ENCODE results near the gene SLC41A3. TPM values are rescaled to one million over a fixed set of nuclear protein-coding genes. Genes with fewer than 3 reads are reported as not detected.

SLC41A3 gene
- total RNA-seq, 1 donor = 104 TPM

DNA sequence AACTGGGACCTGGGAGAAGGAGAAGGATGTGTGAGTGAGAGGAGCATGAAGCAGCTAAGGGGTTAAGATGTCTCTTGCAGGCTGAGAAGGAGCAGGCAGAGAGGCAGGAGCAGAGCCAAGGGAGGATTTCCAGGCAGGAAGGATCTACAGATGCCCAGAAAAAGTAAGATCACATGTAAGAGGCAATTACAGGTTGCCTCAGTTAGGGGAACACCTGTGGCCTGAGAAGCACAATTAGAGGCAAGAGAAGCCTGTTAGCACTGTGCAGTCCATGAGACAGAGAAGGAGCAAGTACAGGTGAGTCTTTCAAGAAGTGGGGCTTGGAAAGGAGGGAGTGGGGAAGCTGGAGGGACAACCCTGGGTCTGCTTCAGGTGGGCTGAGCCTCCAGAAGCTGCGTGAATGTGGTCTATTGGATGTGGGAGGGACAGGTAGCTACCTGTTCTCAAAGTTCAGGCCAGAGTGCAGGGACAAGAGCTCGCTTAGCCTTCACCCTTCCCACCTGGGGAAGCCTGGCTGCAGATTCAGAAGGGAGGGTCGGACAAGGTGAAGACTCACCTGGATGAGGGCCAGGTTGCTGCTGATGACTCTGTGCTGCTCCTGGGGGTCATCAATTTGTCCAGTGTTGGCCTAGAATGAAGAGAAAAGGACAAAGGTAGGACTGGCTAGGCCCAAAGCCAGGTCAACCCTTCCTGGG, 50.7 kb downstream of the SLC41A3 start:
- DNase-seq (ENCODE audit: low read depth in 2 of 3, low spot score in 2 of 3) = no peak

DNA sequence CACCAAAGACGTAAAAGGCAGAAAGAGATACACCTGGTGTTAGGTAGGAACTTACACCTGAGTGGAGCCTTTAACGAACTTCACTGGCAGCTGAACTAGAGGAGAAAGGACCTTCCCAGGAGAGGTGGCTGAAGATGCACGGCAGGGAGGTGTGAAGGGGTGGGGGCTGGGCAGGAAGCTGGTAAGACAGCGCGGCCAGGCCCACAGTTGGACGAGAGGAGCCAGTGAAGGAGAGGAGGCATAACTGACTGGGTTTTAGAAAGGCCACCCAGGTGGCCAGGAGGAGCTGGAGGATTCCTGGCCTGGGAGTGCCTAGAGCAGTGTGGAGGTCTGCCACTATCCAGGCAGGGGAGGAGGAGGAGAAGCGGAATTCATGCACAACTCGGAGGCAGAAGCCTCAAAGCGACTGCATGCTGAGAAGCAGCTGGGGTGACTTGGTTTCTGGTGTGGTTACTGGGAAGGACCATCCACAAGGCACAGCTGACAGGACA, 51.9 kb downstream of the SLC41A3 start:
- DNase-seq (ENCODE audit: low read depth in 2 of 3, low spot score in 2 of 3) = no peak

DNA sequence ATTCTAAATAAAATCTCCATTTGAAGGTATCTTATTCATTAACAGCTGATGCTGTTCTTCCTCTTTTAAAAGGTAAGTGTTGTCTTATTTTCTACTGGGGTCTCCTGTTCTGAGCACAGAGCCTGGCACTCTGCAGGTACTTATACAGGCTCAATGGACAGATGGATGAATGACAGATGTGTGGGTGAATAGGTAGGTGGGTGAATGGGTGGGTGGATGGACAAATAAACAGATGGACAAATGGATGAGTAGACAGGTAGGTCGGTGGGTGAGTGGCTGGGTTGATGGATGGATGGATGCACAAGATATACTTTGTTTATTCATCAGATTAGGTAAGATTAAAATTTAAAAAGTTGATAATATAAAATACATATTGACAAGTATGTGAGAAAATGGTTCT, 53.5 kb downstream of the SLC41A3 start:
- DNase-seq (ENCODE audit: low read depth in 2 of 3, low spot score in 2 of 3) = no peak

DNA sequence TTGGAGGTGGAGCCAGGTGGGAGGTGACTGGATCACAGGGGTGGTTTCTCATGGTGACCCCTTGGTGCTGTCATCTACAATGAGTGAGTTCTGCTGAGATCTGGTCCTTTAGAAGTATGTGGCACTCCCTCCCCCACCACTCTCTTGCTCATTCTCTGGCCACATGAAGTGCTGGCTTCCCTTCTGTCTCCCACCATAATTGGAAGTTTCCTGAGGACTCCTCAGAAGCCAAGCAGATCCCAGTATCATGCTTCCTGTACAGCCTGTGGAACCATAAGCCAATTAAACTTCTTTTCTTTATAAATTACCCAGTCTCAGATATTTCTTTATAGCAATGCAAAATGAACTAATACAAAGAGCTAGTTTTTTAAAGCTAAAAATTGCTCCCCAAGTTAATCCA, 54.7 kb downstream of the SLC41A3 start:
- no peak for DNase-seq (ENCODE audit: low read depth in 2 of 3, low spot score in 2 of 3)

DNA sequence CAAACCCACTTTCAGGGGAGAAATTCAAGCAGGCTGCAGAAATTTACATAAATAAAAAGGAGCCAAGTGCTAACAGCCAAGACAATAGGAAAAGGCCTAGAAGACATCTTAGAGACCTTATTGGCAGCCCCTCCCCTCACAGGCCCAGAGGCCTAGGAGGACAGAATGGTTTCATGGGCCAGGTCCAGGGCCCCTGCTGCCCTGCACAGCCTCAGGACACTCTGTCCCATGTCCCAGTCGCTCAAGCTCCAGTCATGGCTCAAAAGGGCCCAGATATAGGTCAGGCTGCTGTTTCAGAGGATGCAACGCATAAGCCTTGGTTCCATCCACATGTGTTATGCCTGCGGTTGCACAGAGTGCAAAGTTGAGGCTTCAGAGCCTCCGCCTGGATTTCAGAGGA, 55.8 kb downstream of the SLC41A3 start:
- DNase-seq (ENCODE audit: low read depth in 2 of 3, low spot score in 2 of 3) = no peak

DNA sequence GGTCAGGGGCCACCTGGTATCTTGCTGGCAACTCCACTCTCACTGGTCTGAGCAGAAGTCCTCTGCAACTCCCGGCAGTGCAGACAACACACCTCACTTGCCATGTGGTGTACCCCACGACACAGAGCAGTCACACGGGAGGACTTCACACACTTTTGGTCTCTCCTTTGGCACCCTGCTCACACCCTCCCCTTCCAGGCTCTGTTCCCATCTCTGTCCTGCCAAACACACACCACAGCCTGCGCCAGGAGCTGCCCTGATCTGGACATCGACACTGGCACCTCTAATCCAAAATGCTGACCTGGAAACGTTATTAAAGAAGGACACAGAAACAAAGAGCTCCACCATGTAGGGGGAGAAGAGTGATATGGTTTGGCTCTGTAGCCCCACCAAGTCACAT, 57.2 kb downstream of the SLC41A3 start:
- DNase-seq (ENCODE audit: low read depth in 2 of 3, low spot score in 2 of 3) = no peak

DNA sequence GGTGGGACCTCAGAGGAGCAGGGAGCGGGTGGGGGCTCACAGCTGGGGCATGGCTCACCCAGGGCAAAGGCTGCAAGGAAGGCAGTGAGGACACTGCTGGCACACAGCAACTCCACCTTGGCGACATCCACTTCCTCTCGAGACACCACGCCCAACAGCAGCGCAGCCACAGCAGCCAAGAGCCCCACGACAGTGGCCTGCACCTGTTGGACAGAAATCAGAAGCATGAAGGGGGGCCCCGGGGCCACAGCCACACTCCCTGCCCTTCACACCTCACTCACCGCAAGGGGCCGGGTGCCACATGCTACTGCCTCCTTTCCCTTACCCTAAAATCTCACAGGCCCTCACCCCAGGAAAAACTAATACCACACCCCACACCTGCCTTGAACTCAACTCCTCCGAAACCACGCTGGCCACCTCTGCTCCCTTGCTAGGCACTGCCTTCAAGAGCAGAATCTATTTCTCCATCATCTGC, 57.6 kb downstream of the SLC41A3 start:
- no peak for DNase-seq (ENCODE audit: low read depth in 2 of 3, low spot score in 2 of 3)

DNA sequence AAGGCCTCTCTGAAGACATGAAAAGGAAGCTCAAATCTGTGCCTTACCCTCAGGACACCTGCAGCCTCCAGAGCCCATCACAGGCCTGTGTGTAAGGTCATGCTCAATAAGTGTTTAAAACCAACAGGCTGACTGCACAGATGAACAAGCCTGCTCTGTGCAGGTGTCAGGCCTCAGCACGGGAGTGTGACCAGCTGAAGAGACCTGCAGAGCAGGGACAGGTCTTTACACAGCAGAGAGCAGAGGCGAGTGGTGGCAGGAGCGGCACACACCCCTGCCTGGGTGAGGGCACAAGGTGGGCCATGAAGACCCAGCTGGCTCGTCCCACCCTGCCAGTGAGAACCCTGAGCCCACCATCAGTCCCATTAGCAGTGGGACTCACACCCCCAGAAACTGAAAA, 58.1 kb downstream of the SLC41A3 start:
- no peak for DNase-seq (ENCODE audit: low read depth in 2 of 3, low spot score in 2 of 3)

DNA sequence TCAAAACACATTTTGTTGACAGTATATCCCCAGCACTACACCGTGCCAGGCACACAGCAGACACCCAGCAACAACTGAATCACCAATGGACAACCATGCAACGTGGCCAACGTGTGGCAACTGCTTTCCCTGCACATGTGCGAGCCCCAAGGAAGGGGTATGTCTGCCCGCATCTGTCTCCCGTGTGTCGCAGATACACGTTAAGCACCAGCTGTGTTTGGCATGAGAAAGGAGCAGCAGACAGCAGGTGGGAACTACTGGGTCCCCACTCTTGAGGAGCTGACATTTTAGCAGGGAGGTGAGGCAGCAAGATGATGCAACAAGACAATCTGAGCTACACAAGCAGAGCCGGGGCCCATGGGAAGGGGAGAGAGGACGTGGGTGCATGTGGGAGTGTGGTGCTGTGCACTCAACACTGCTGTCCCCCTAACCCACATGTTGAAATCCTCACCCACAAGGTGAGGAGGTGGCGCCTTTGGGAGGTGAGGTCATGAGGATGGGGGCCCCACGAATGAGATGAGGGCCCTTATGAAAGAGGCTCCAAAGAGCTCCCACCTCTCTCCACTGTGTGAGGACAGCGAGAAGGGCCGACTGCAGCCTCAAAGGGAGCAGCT, 58.7 kb downstream of the SLC41A3 start:
- no peak for DNase-seq (ENCODE audit: low read depth in 2 of 3, low spot score in 2 of 3)

DNA sequence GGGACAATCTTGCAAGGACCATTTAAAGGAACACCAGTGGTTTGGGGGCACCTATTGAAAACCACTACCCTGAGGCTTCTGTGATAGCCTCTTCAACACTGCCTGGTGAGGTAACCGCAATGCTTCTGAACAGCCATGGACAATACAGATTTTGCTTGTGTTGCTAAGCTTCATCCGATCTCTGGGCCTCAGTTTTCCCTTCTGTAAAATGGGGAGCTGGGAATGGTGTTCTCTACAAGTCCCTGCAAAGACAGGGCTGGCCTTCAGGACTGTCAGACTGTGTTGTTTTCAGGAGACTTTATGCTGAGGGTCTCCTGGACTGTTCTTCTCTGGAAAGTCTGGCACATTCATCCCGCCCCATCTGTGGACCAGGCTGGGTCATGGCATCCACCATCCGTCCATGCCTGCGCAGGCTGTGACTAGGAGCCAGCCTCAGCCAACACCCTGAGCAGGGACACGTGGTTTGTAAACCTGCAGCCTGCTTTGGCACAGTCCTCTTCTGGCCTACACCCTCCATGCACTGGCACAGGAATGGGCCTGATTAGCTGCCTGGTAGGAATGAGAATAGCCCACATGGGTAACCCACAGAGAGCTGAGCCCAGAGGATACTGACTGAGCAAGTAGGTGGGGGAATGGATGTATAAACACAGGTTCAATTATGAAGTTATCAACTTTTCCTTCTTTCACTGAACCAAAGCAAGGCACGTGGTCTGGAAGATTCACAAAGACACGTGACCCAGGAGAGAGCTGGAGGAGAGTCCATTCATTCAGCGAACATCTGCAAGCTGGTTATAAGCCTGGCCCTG, 59.7 kb downstream of the SLC41A3 start:
- no peak for DNase-seq (ENCODE audit: low read depth in 2 of 3, low spot score in 2 of 3)

DNA sequence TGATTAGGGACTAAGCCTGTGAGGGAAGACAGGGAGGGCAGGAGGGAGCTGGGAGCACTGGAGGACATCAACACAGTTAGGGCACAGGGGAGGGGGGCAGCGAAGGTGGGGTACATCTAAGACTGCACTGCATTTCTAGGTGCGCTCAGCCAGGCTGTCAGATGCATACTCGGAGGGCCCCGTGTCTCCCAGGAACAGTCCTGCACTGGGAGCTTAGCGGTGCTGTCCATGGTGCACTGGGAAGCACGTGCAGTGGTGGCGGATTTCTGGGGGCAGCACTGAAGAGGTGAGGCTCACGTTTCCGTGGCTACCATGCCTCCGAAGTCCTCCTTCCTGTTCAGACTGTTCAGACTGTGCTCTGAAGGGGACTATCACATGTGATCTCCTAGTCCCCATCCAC, 60.5 kb downstream of the SLC41A3 start:
- DNase-seq (ENCODE audit: low read depth in 2 of 3, low spot score in 2 of 3) = no peak

DNA sequence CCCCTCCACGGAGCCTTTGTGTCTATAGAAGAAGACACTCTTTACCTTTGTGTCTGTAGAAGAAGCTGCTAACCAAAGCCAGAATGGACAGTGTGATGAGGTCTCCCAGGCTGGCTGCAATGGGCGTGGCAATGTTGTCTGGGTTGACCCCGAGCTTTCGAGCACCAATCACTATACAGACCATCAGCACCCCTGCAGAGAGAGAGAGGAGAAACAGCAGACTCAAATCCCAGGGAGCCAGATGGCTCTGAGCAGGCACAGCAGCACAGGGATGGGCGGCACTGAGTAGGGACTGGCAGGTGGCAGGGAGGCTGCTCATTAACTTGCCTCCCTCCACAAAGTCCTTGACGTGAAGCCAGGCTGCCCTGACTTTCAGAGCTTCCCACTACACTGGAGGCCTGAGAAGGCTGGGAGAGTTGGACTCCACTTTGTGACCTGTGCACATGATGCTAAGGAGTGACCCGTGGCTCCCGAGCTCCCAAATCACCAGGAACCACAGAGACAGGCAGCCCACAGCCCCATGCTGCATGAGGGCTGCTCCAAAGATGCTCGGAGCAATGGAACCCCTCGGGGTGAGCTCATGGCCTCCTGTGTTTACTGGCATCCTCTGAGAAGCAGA, 61.1 kb downstream of the SLC41A3 start:
- no peak for DNase-seq (ENCODE audit: low read depth in 2 of 3, low spot score in 2 of 3)

DNA sequence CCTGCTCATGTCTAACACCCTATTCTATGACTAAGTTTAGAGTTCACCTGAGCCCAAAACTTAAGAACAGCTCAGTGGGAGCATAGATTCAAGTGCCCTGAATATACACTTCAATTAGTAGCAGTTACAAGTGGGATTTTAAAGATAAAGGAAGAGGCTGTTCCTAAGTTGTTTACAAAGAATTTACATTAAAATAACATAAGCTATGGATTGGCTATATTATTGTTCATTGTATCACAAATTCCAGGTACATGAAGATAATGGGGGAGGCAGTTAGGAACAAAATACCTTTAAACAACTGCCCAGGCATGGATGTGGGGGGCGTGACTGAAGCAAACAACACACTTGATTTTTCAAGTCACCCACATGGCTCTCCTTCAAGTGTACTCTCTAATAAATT, 62.2 kb downstream of the SLC41A3 start:
- no peak for DNase-seq (ENCODE audit: low read depth in 2 of 3, low spot score in 2 of 3)

DNA sequence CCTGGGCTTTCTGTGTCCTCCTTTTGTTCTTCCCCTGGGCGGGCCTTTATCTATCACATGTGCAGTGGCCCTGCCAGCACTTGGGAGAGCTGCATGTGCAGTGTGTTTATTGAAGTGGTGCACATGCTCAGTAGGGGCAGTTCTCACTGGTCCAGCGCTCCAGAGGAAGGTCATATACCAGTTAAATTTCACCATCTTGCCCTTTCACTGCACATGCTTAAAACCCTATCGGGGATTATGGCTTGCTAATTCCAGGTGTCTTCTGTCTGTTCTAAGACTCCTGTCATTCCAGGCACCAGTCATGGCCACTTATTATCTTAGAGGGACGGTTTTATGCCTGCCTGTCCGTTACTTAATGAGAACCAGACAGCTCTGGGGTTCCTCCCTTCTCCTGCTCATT, 62.7 kb downstream of the SLC41A3 start:
- DNase-seq (ENCODE audit: low read depth in 2 of 3, low spot score in 2 of 3) = no peak

DNA sequence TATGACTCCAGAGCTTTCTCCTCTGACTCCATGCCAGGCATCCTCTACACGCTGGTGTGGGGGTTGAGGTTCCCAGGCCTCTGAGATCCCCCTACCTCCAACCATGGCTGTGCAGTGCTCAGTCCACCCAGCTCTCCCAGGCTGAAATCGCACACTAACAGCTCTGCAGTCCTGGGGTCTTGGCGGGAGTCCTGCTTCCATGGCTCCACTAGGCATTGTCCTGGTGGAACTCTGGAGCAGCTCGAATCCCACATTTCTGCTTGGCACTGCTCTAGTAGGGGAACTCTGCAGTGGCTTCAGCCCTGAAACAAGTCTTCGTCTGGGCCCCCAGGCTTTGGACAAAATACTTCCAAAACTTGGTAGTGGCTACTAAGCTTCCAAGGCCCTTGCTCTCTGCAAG, 64.2 kb downstream of the SLC41A3 start:
- no peak for DNase-seq (ENCODE audit: low read depth in 2 of 3, low spot score in 2 of 3)

DNA sequence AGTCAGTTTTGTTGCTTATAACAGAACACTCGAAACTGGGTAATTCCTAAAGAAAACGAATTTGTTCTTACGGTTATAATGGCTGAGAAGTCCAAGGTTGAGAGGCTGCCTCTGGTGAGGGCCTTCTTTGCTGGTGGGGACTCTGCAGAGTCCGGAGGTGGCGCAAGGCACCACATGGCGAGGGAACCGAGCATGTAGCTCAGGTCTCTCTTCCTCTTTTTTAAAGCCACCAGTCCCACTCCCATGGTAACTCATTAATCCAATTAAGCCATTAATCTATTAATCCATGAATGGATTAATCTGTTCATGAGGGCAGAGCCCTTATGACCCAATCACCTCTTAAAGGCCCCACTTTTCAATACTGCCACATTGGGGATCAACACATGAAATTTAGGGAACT, 64.9 kb downstream of the SLC41A3 start:
- no peak for DNase-seq (ENCODE audit: low read depth in 2 of 3, low spot score in 2 of 3)

DNA sequence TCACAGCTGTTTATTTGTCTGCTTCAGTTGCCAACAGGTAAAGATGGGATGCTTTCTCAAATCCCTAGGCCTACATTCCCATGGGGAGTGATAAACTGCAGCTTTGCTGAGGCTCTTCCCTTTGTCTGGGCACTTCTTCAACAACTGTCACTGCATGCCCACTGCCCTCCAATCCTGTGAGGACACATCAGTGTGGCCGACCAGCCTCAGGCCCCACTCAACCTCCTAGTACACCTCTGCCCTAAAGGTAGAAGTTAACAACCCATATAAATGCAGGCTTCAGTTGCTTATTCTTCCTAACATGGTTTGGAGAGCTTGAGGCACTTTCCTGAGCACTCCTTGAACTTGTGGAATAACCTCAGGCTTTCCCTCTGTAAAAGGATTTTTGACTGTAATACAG, 65.4 kb downstream of the SLC41A3 start:
- no peak for DNase-seq (ENCODE audit: low read depth in 2 of 3, low spot score in 2 of 3)

DNA sequence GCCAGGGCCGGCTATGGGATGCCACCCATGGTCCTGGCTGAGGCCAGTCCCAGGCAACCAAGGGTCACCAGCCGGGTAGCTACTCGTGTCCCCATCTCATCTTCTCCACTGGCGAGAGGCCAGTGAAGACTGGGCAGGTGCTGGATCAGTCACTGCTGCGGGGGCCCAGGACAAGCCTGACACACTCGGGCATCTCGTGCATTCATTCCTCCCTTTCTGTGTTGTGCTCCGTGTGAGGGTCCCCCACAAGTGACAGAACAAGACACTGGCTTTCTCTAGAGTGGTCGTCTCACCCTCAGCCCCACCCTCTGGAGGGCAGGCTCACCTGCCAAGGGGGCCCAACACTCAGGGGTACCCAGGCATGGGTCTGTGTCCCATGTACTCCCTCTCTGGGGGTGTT, 66.6 kb downstream of the SLC41A3 start:
- no peak for DNase-seq (ENCODE audit: low read depth in 2 of 3, low spot score in 2 of 3)

DNA sequence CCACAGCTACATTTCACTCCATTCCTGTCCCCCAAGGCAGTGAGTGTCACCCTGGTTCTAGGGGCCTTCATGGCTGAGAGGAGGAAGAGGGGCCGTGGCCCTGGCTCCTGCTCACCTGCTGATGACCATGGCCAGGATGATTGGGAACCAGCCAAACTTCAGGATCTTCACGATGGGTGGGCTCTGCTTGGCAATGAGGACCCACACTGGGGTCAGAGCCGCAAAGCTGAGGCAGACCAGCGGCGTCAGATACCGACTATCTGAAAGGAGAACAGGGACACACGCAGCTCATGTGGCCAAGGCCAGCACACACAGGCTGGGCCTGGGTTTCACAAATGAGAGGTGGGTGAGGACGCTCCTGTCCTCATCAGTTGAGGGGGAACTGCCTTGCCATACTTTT, 67.3 kb downstream of the SLC41A3 start:
- no peak for DNase-seq (ENCODE audit: low read depth in 2 of 3, low spot score in 2 of 3)

DNA sequence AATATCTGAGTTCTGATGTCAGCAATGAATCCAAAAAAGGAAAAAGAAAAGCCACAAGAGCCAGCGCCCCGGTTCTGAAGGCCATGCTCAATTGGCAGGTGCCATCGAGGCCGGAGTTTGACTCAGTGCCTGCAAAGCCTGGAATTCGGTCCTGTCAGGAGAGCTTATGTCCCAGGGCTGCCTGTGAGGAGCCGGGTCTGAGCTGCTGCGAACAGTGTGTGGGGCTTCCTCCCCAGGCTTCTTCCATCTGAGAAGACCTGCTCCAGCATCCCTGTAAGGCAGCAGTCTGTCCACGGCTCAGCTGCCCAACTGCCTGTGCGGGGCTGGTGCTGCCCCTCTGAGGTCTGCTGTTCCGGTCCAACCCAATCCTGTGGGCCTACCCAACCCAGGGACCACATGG, 68.8 kb downstream of the SLC41A3 start:
- no peak for DNase-seq (ENCODE audit: low read depth in 2 of 3, low spot score in 2 of 3)

DNA sequence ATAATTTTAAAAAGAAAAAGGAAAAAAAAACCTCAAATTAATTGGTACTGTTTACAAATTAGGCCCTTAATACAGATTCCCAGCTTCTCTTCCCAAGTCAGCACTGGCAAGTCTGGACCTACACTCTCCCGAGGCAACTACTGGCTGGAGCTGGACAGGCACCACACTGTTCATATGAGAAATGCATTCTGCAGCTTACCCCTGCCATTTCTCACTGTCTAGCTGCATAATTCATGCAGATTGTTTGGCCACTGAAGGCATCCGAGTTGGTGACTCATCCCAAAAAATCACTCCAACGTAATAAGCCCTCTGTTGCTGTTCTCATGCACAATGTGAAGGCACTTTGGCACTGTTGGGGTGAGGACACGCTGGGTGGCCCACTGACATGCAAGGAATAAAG, 69.7 kb downstream of the SLC41A3 start:
- DNase-seq (ENCODE audit: low read depth in 2 of 3, low spot score in 2 of 3) = no peak
